SK-N-SH (cell line): Measurements from ENCODE around the gene PERCC1. TPM values are rescaled to one million over a fixed set of nuclear protein-coding genes. Genes with fewer than 3 reads are reported as not detected.

ENCODE experiments used
- CTCF ChIA-PET: fragments of 300-600, 350-600 bp; formaldehyde crosslinking; extraction: SDS; loops from one replicate; lab custom pipeline; 2021; lab: Yijun Ruan, JAX
- POLR2A ChIA-PET: fragments of 350-600 bp; sonication (Branson Sonifier 250); formaldehyde crosslinking; extraction: SDS; loops from one replicate; lab custom pipeline; 2020; ENCODE audit warnings: antibody characterized with exemption, inconsistent platforms; lab: Yijun Ruan, JAX
- DNase-seq: peaks from one replicate; pipeline ENCODE4 v3.0.0; 2012
- H2AFZ ChIP-seq: fragments of 200-600 bp; sonication (generic); 2 replicates; pipeline ENCODE4 v1.8.1; 2016; ENCODE audit warnings: antibody characterized with exemption, mild to moderate bottlenecking, low read depth
- H3F3A ChIP-seq: fragments of 200-600 bp; sonication (generic); replicated peaks from 2 replicates; pipeline ENCODE3; 2016; ENCODE audit warnings: antibody characterized with exemption, mild to moderate bottlenecking; ENCODE audit not compliant: insufficient read depth
- H3K27ac ChIP-seq, 2 experiments: fragments of 200-500 bp in 1 of 2; fragments of 200-600 bp in 1 of 2; sonication (Bioruptor generic) in 1 of 2; sonication (generic), shearing (Covaris generic) in 1 of 2; 2 replicates each; pipeline versions ENCODE4 v1.5.1 to v1.6.1; 2014 to 2016; ENCODE audit warnings: low read depth in 2 of 2, inconsistent platforms in 1 of 2, low read length in 1 of 2, mild to moderate bottlenecking in 1 of 2, mixed read lengths in 1 of 2
- H3K27me3 ChIP-seq: fragments of 200-600 bp; sonication (generic), shearing (Covaris generic); 2 replicates; pipeline ENCODE4 v1.6.1; 2016; ENCODE audit warnings: mixed run types; ENCODE audit not compliant: insufficient read depth
- H3K36me3 ChIP-seq, 2 experiments: fragments of 200-500 bp in 1 of 2; fragments of 200-600 bp in 1 of 2; sonication (Bioruptor generic) in 1 of 2; sonication (generic) in 1 of 2; replicated peaks in 1 of 2; 2 replicates each; pipeline versions ENCODE3 to v1.5.1; 2014 to 2016; ENCODE audit warnings: low read length in 1 of 2, mild to moderate bottlenecking in 1 of 2; ENCODE audit not compliant: insufficient read depth in 2 of 2, control insufficient read depth in 1 of 2
- H3K4me1 ChIP-seq, 2 experiments: fragments of 200-500 bp in 1 of 2; fragments of 200-600 bp in 1 of 2; sonication (Bioruptor generic) in 1 of 2; sonication (generic), shearing (Covaris generic) in 1 of 2; 2 replicates each; pipeline versions ENCODE4 v1.5.1 to v1.6.1; 2014 to 2016; ENCODE audit warnings: low read depth in 1 of 2, low read length in 1 of 2, mixed run types in 1 of 2; ENCODE audit not compliant: insufficient read depth in 2 of 2, control insufficient read depth in 1 of 2
- H3K4me2 ChIP-seq: fragments of 200-600 bp; sonication (generic), shearing (Covaris generic); 2 replicates; pipeline ENCODE4 v1.6.1; 2017; ENCODE audit warnings: mixed run types
- H3K4me3 ChIP-seq, 2 experiments: fragments of 200-500 bp in 1 of 2; fragments of 200-600 bp in 1 of 2; sonication (Bioruptor generic) in 1 of 2; sonication (generic), shearing (Covaris generic) in 1 of 2; 2 replicates each; pipeline versions ENCODE4 v1.5.1 to v1.8.1; 2014 to 2016; ENCODE audit warnings: low read depth in 2 of 2, inconsistent platforms in 1 of 2, low read length in 1 of 2, mild to moderate bottlenecking in 1 of 2, mixed read lengths in 1 of 2, moderate library complexity in 1 of 2
- H3K79me2 ChIP-seq: fragments of 200-600 bp; sonication (generic); 2 replicates; pipeline ENCODE4 v1.8.1; 2017; ENCODE audit warnings: mild to moderate bottlenecking; ENCODE audit not compliant: insufficient read depth
- H3K9ac ChIP-seq: fragments of 200-600 bp; sonication (generic); 2 replicates; pipeline ENCODE4 v1.6.1; 2017; ENCODE audit warnings: mixed run types
- H3K9me2 ChIP-seq: fragments of 200-600 bp; sonication (generic); 2 replicates; pipeline ENCODE4 v1.6.1; 2017; ENCODE audit warnings: mixed run types
- H3K9me3 ChIP-seq: fragments of 200-600 bp; sonication (generic); 2 replicates; pipeline ENCODE4 v1.6.1; 2017; ENCODE audit warnings: mixed run types, mild to moderate bottlenecking, moderate library complexity
- H4K20me1 ChIP-seq: fragments of 200-600 bp; sonication (generic); 2 replicates; pipeline ENCODE4 v1.6.1; 2017; ENCODE audit warnings: mild to moderate bottlenecking, mixed run types; ENCODE audit not compliant: insufficient read depth
- CHD2 ChIP-seq: fragments of 150-350 bp; IDR thresholded peaks from 2 replicates; pipeline ENCODE4 v1.6.1; 2018; ENCODE audit warnings: low read length; ENCODE audit not compliant: partially characterized antibody
- EZH2phosphoT487 ChIP-seq: fragments of 200-600 bp; sonication (generic); IDR thresholded peaks from 2 replicates; pipeline ENCODE4 v1.6.1; 2017; ENCODE audit warnings: low read depth, mixed run types, mild to moderate bottlenecking, antibody characterized with exemption, moderate library complexity, borderline replicate concordance
- FOXM1 ChIP-seq: IDR thresholded peaks from 2 replicates; pipeline ENCODE4 v1.4.0; 2012; ENCODE audit warnings: low read depth, mild to moderate bottlenecking
- GABPA ChIP-seq: IDR thresholded peaks from 2 replicates; pipeline ENCODE4 v1.4.0; 2012; ENCODE audit warnings: low read depth, mild to moderate bottlenecking
- GATA2 ChIP-seq: sonication (generic); formaldehyde crosslinking; IDR thresholded peaks from 2 replicates; pipeline ENCODE4 v1.5.0; 2020; ENCODE audit warnings: mild to moderate bottlenecking, missing genetic modification reagents
- MEF2A ChIP-seq: IDR thresholded peaks from 2 replicates; pipeline ENCODE4 v1.4.0; 2012; ENCODE audit warnings: low read depth, borderline replicate concordance
- NRF1 ChIP-seq: IDR thresholded peaks from 2 replicates; pipeline ENCODE4 v1.6.1; 2012; ENCODE audit warnings: low read depth, mild to moderate bottlenecking, low read length
- POLR2AphosphoS5 ChIP-seq: IDR thresholded peaks from 2 replicates; pipeline ENCODE4 v1.6.1; 2012; ENCODE audit warnings: low read depth, low read length
- RCOR1 ChIP-seq: fragments of 150-350 bp; IDR thresholded peaks from 2 replicates; pipeline ENCODE4 v1.6.1; 2017; ENCODE audit warnings: antibody characterized with exemption, low read length
- REST ChIP-seq: IDR thresholded peaks from 2 replicates; pipeline ENCODE4 v1.6.1; 2012; ENCODE audit warnings: mild to moderate bottlenecking, low read depth, low read length, moderate library complexity
- TAF1 ChIP-seq: IDR thresholded peaks from 2 replicates; pipeline ENCODE4 v1.6.1; 2012; ENCODE audit warnings: low read depth, mild to moderate bottlenecking, low read length, moderate library complexity, borderline replicate concordance
- USF1 ChIP-seq: IDR thresholded peaks from 2 replicates; pipeline ENCODE4 v1.4.0; 2012; ENCODE audit warnings: low read depth, borderline replicate concordance
- USF2 ChIP-seq: fragments of 150-350 bp; IDR thresholded peaks from 2 replicates; pipeline ENCODE4 v1.6.1; 2017; ENCODE audit warnings: antibody characterized with exemption, low read length, low read depth, borderline replicate concordance
- YY1 ChIP-seq: IDR thresholded peaks from 2 replicates; pipeline ENCODE4 v1.4.0; 2012; ENCODE audit warnings: low read depth, mild to moderate bottlenecking
- WGBS: methylation state at CpG from one replicate; pipeline ENCODE4 v1.1.6; 2017; ENCODE audit warnings: low lambda C conversion rate; 5-methylcytosine and 5-hydroxymethylcytosine counted together
- polyA plus RNA-seq, 3 experiments: library from polyadenylated mRNA; depleted of rRNA; stranded (reverse); fragments of >200 nt; gene quantifications; 2 replicates each; pipeline ENCODE4 v1.2.3, GENCODE V29; 2012
- TF ChIP-seq, protein P1 (sequence below): IDR thresholded peaks from 2 replicates; pipeline ENCODE4; 2012

The PERCC1 gene
- polyA plus RNA-seq, 1 of the 3 experiments (the other 2 are of a cell fraction): not detected

DNA sequence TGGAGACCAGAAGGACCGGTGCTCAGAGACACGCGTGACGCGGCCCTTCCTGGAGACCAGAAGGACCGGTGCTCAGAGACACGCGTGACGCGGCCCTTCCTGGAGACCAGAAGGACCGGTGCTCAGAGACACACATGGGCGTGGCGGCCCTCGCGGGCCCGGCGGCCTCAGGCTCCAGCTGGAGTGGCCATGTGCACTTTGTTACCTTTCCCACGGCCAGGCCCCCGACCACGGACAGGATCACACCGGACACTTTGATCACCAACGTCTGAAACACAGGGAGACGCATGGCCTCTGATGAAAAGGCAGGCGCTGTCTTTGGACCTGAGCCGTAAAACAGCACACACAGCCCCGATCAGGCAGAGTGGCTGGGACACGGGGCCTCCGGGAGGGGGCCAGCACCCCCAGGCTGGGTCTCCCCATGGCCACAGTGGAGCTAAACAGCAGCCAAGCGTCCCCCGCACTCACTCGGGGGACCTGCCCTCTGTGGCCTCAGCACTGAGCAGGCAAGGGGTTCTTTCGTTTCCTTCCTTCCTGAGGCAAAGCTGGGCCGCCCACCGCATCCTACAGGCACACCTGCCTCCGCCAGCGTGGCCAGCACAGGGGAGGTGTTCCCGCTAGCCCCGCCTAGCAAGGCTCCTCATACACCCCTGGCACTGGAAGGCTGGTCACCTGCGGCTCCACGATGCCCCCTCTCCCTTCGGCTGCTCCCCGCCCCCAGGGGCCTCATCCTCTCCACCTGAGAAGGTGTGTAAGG lies 26.8 kb downstream of the PERCC1 start:
- H3K4me3 ChIP-seq: no peak overlapping the region
- H3K9me3 ChIP-seq: no peaks in the 10 kb centered on the region
- ChIA-PET POLR2A (no interaction called here), CTCF (no interaction called here)
- no peak overlapping the region for H3K27ac ChIP-seq
- H3K79me2 ChIP-seq: no peaks in the 10 kb centered on the region
- 91% methylated on average over 27 of the region's 42 CpGs for WGBS
- no peaks in the 10 kb centered on the region for H3K9me2 ChIP-seq
- H3K36me3 ChIP-seq: peaks cover 0 to 43% of the 10 kb centered on the region in 2 experiments
- H4K20me1 ChIP-seq: no peaks in the 10 kb centered on the region
- no peak overlapping the region for H2AFZ ChIP-seq
- H3F3A ChIP-seq: no peaks in the 10 kb centered on the region
- DNase-seq: no peak
- H3K9ac ChIP-seq: no peak overlapping the region
- TF ChIP-seq RCOR1 (no peak), USF1 (no peak)
- H3K4me1 ChIP-seq: no peaks in the 10 kb centered on the region
- no peak overlapping the region for H3K4me2 ChIP-seq
- no peaks in the 10 kb centered on the region for H3K27me3 ChIP-seq

GRCh38 chr16:1458336-1458976 lies 27.6 kb downstream of the PERCC1 start:
- POLR2A ChIA-PET: interaction anchor here (0.7 kb wide), 1 partner anchor 51 kb away, joined by 3 read pairs; no protein-coding TSS in a partner anchor
- Histone ChIP-seq H3K9ac (no peak overlapping the region), H3K27ac (no peak overlapping the region), H3K36me3 (peaks cover 0 to 41% of the 10 kb centered on the region in 2 experiments), H3F3A (no peaks in the 10 kb centered on the region), H3K9me2 (no peaks in the 10 kb centered on the region), H3K79me2 (no peaks in the 10 kb centered on the region), H3K4me1 (no peaks in the 10 kb centered on the region), H2AFZ (no peak overlapping the region), H3K27me3 (no peaks in the 10 kb centered on the region), H4K20me1 (no peaks in the 10 kb centered on the region), H3K4me3 (no peak overlapping the region), H3K4me2 (no peak overlapping the region), H3K9me3 (no peaks in the 10 kb centered on the region)
- DNase-seq: no peak
- CTCF ChIA-PET: interaction anchor here (0.7 kb wide), 1 partner anchor 42 kb away, joined by 3 read pairs; no protein-coding TSS in a partner anchor
- no peak for TF ChIP-seq POLR2AphosphoS5
- TF ChIP-seq USF1: no peak
- TF ChIP-seq EZH2phosphoT487: no peak
- TF ChIP-seq GATA2: no peak
- no peak for TF ChIP-seq CHD2
- TF ChIP-seq MEF2A: no peak
- TF ChIP-seq YY1: no peak
- TF ChIP-seq FOXM1: no peak
- TF ChIP-seq REST: no peak
- no peak for TF ChIP-seq USF2
- TF ChIP-seq, protein P1, sequence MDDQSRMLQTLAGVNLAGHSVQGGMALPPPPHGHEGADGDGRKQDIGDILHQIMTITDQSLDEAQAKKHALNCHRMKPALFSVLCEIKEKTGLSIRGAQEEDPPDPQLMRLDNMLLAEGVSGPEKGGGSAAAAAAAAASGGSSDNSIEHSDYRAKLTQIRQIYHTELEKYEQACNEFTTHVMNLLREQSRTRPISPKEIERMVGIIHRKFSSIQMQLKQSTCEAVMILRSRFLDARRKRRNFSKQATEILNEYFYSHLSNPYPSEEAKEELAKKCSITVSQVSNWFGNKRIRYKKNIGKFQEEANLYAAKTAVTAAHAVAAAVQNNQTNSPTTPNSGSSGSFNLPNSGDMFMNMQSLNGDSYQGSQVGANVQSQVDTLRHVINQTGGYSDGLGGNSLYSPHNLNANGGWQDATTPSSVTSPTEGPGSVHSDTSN: no peak
- TF ChIP-seq GABPA: no peak
- TF ChIP-seq TAF1: no peak
- no peak for TF ChIP-seq NRF1
- WGBS: 94% methylated on average over 20 of the region's 26 CpGs
